ENCODE results near the gene RGS3. TPM values are rescaled to one million over a fixed set of nuclear protein-coding genes. Genes with fewer than 3 reads are reported as not detected.

Gene RGS3
- total and polyA plus RNA-seq, 2 experiments from 2014 or later = 44.5 to 48.6 TPM

GRCh38 chr9:113587471-113588031, 124.0 kb downstream of the RGS3 start:
- Histone ChIP-seq H3K4me3 (no peak overlapping the region), H3F3A (ENCODE audit: insufficient read depth) (no peaks in the 10 kb centered on the region), H3K4me1 (ENCODE audit: insufficient read depth) (no peaks in the 10 kb centered on the region), H3K36me3 (ENCODE audit: low read depth) (peaks cover 13% of the 10 kb centered on the region), H3K27ac (no peak overlapping the region), H3K27me3 (replicated peaks; ENCODE audit: insufficient read depth) (no peaks in the 10 kb centered on the region), H2AFZ (no peak overlapping the region), H3K4me2 (ENCODE audit: unreplicated experiment) (no peak overlapping the region), H4K20me1 (ENCODE audit: insufficient read depth) (no peaks in the 10 kb centered on the region), H3K79me2 (ENCODE audit: insufficient read depth) (0 out of 2 replicates have a peak, but pooled peaks cover 4% of the 10 kb centered on the region), H3K9me2 (ENCODE audit: insufficient read depth) (no peaks in the 10 kb centered on the region), H3K9me3 (ENCODE audit: low read depth) (no peaks in the 10 kb centered on the region), H3K9ac (no peak overlapping the region)
- no peak for DNase-seq
- no peak for TF ChIP-seq EZH2phosphoT487 (IDR thresholded peaks at IDR 0.05; ENCODE audit: insufficient read depth, low read depth)
- no peak for TF ChIP-seq EZH2 (IDR thresholded peaks at IDR 0.05; ENCODE audit: insufficient read depth, poor library complexity, severe bottlenecking)
- in situ Hi-C loops (cut with MboI) = no loop called here
- 55% methylated on average over 14 of the region's 14 CpGs for WGBS, 2 experiments (ENCODE audit: low coverage in 1 of 2, low lambda C conversion rate in 2 of 2, missing lambda C conversion rate in 2 of 2)

- no peak for DNase-seq
- TF ChIP-seq EZH2 (IDR thresholded peaks at IDR 0.05; ENCODE audit: insufficient read depth, poor library complexity, severe bottlenecking) (no peak), EZH2phosphoT487 (IDR thresholded peaks at IDR 0.05; ENCODE audit: insufficient read depth, low read depth) (no peak)
- Histone ChIP-seq H3K9ac (no peak overlapping the region), H3K36me3 (ENCODE audit: low read depth) (peaks cover 13% of the 10 kb centered on the region), H3K27ac (no peak overlapping the region), H3K9me2 (ENCODE audit: insufficient read depth) (no peaks in the 10 kb centered on the region), H3K27me3 (replicated peaks; ENCODE audit: insufficient read depth) (no peaks in the 10 kb centered on the region), H3K9me3 (ENCODE audit: low read depth) (no peaks in the 10 kb centered on the region), H3K79me2 (ENCODE audit: insufficient read depth) (no peaks in the 10 kb centered on the region), H3F3A (ENCODE audit: insufficient read depth) (peaks cover 6% of the 10 kb centered on the region; the same call in 1 of the 2 replicates), H3K4me1 (ENCODE audit: insufficient read depth) (peaks cover 2% of the 10 kb centered on the region), H4K20me1 (ENCODE audit: insufficient read depth) (no peaks in the 10 kb centered on the region), H3K4me3 (no peak overlapping the region), H2AFZ (no peak overlapping the region), H3K4me2 (ENCODE audit: unreplicated experiment) (no peak overlapping the region)
- 80 to 82% methylated on average over 13 of the region's 13 CpGs for WGBS, 2 experiments (ENCODE audit: low coverage in 1 of 2, low lambda C conversion rate in 2 of 2, missing lambda C conversion rate in 2 of 2)
- in situ Hi-C loops (cut with MboI) = no loop called here
Measured at GRCh38 chr9:113588242-113588810, 124.8 kb downstream of the RGS3 start.

GRCh38 chr9:113588936-113589335, 125.4 kb downstream of the RGS3 start:
- Histone ChIP-seq H4K20me1 (ENCODE audit: insufficient read depth) (no peaks in the 10 kb centered on the region), H3K79me2 (ENCODE audit: insufficient read depth) (peaks cover under 1% of the 10 kb centered on the region; the same call in 1 of the 2 replicates), H3K27me3 (replicated peaks; ENCODE audit: insufficient read depth) (no peaks in the 10 kb centered on the region), H3K9ac (no peak overlapping the region), H3K36me3 (ENCODE audit: low read depth) (peaks cover 13% of the 10 kb centered on the region), H2AFZ (no peak overlapping the region), H3K9me2 (ENCODE audit: insufficient read depth) (no peaks in the 10 kb centered on the region), H3F3A (ENCODE audit: insufficient read depth) (peaks cover 6% of the 10 kb centered on the region; the same call in 1 of the 2 replicates), H3K9me3 (ENCODE audit: low read depth) (no peaks in the 10 kb centered on the region), H3K4me3 (no peak overlapping the region), H3K4me2 (ENCODE audit: unreplicated experiment) (no peak overlapping the region), H3K27ac (no peak overlapping the region), H3K4me1 (ENCODE audit: insufficient read depth) (peaks cover 6% of the 10 kb centered on the region)
- in situ Hi-C loops (cut with MboI) = no loop called here
- DNase-seq = no peak
- WGBS, 2 experiments (ENCODE audit: low coverage in 1 of 2, low lambda C conversion rate in 2 of 2, missing lambda C conversion rate in 2 of 2) = 89 to 91% methylated on average over 1 of the region's 1 CpG
- TF ChIP-seq EZH2 (IDR thresholded peaks at IDR 0.05; ENCODE audit: insufficient read depth, poor library complexity, severe bottlenecking) (no peak), EZH2phosphoT487 (IDR thresholded peaks at IDR 0.05; ENCODE audit: insufficient read depth, low read depth) (no peak)

GRCh38 chr9:113589407-113589806, 125.9 kb downstream of the RGS3 start:
- 69 to 83% methylated on average over 7 of the region's 7 CpGs for WGBS, 2 experiments (ENCODE audit: low coverage in 1 of 2, low lambda C conversion rate in 2 of 2, missing lambda C conversion rate in 2 of 2)
- Histone ChIP-seq H3K27ac (no peak overlapping the region), H3K4me3 (no peak overlapping the region), H4K20me1 (ENCODE audit: insufficient read depth) (no peaks in the 10 kb centered on the region), H3K4me2 (ENCODE audit: unreplicated experiment) (no peak overlapping the region), H3K79me2 (ENCODE audit: insufficient read depth) (peaks cover 5% of the 10 kb centered on the region), H3K9me3 (ENCODE audit: low read depth) (no peaks in the 10 kb centered on the region), H3K4me1 (ENCODE audit: insufficient read depth) (peaks cover 6% of the 10 kb centered on the region), H3K27me3 (replicated peaks; ENCODE audit: insufficient read depth) (no peaks in the 10 kb centered on the region), H3K9ac (no peak overlapping the region), H2AFZ (no peak overlapping the region), H3K36me3 (ENCODE audit: low read depth) (peaks cover 12% of the 10 kb centered on the region), H3K9me2 (ENCODE audit: insufficient read depth) (no peaks in the 10 kb centered on the region), H3F3A (ENCODE audit: insufficient read depth) (peaks cover 6% of the 10 kb centered on the region; the same call in 1 of the 2 replicates)
- in situ Hi-C loops (cut with MboI) = no loop called here
- no peak for TF ChIP-seq EZH2 (IDR thresholded peaks at IDR 0.05; ENCODE audit: insufficient read depth, poor library complexity, severe bottlenecking)
- no peak for TF ChIP-seq EZH2phosphoT487 (IDR thresholded peaks at IDR 0.05; ENCODE audit: insufficient read depth, low read depth)
- DNase-seq = no peak

Data from GM23248 (cell line).